ENCODE data around the gene SLC22A24.

DNA sequence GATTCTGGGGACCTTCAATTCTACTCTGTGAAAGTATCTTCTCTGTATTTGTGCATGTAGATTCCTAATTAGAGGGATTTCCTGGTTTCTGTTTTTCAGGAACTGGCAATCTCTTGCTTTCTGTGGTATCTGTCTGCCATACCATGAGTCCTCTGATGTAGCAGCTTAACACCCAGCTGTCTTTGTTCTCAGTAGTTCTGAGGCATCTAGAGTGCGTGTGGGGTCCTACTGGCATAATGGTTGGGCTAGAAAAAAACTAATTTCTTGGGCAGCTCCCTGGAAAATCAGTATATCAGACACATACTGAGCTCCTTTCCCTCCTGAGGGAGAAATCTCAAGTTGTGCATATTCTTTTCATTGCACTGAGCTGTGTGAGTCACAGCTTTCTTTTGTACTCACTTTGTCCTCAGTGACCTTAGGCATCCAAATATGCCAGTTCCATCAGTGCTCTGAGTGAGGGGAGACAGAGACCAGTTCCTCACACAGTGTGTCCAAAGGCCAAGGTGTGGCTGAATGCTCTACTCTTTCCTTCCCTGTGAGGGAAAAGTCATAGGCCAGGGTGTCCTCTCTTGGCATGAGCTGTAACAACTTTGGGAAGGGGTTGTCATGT is 35.5 kb upstream of the SLC22A24 start:
- TF ChIP-seq TAF1 (CRISPR knock-in tag; IDR thresholded peaks at IDR 0.05) (no peak), REPIN1 (CRISPR knock-in tag; IDR thresholded peaks at IDR 0.05; ENCODE audit: borderline replicate concordance, low read depth) (no peak), CBX2 (IDR thresholded peaks at IDR 0.05; ENCODE audit: low read depth, low read length) (no peak), CBX2 (CRISPR knock-in tag; IDR thresholded peaks at IDR 0.05; ENCODE audit: low read depth) (no peak), YY1 (IDR thresholded peaks at IDR 0.05; ENCODE audit: insufficient read depth, insufficient replicate concordance, low read depth, low read length) (no peak), HOXA7 (CRISPR knock-in tag; IDR thresholded peaks at IDR 0.05) (no peak), ZBTB7A (CRISPR knock-in tag; IDR thresholded peaks at IDR 0.05) (no peak)
- TF ChIP-seq, protein P1, sequence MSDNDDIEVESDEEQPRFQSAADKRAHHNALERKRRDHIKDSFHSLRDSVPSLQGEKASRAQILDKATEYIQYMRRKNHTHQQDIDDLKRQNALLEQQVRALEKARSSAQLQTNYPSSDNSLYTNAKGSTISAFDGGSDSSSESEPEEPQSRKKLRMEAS (IDR thresholded peaks at IDR 0.05), result no peak
- TF ChIP-seq, protein P2, sequence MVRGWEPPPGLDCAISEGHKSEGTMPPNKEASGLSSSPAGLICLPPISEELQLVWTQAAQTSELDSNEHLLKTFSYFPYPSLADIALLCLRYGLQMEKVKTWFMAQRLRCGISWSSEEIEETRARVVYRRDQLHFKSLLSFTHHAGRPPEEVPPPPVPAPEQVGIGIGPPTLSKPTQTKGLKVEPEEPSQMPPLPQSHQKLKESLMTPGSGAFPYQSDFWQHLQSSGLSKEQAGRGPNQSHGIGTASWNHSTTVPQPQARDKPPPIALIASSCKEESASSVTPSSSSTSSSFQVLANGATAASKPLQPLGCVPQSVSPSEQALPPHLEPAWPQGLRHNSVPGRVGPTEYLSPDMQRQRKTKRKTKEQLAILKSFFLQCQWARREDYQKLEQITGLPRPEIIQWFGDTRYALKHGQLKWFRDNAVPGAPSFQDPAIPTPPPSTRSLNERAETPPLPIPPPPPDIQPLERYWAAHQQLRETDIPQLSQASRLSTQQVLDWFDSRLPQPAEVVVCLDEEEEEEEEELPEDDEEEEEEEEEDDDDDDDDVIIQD (CRISPR knock-in tag; IDR thresholded peaks at IDR 0.05; ENCODE audit: low read depth), result no peak
- TF ChIP-seq, protein P3, sequence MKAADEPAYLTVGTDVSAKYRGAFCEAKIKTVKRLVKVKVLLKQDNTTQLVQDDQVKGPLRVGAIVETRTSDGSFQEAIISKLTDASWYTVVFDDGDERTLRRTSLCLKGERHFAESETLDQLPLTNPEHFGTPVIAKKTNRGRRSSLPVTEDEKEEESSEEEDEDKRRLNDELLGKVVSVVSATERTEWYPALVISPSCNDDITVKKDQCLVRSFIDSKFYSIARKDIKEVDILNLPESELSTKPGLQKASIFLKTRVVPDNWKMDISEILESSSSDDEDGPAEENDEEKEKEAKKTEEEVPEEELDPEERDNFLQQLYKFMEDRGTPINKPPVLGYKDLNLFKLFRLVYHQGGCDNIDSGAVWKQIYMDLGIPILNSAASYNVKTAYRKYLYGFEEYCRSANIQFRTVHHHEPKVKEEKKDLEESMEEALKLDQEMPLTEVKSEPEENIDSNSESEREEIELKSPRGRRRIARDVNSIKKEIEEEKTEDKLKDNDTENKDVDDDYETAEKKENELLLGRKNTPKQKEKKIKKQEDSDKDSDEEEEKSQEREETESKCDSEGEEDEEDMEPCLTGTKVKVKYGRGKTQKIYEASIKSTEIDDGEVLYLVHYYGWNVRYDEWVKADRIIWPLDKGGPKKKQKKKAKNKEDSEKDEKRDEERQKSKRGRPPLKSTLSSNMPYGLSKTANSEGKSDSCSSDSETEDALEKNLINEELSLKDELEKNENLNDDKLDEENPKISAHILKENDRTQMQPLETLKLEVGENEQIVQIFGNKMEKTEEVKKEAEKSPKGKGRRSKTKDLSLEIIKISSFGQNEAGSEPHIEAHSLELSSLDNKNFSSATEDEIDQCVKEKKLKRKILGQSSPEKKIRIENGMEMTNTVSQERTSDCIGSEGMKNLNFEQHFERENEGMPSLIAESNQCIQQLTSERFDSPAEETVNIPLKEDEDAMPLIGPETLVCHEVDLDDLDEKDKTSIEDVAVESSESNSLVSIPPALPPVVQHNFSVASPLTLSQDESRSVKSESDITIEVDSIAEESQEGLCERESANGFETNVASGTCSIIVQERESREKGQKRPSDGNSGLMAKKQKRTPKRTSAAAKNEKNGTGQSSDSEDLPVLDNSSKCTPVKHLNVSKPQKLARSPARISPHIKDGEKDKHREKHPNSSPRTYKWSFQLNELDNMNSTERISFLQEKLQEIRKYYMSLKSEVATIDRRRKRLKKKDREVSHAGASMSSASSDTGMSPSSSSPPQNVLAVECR (CRISPR knock-in tag; IDR thresholded peaks at IDR 0.05; ENCODE audit: borderline replicate concordance), result no peak
- TF ChIP-seq, protein P4, sequence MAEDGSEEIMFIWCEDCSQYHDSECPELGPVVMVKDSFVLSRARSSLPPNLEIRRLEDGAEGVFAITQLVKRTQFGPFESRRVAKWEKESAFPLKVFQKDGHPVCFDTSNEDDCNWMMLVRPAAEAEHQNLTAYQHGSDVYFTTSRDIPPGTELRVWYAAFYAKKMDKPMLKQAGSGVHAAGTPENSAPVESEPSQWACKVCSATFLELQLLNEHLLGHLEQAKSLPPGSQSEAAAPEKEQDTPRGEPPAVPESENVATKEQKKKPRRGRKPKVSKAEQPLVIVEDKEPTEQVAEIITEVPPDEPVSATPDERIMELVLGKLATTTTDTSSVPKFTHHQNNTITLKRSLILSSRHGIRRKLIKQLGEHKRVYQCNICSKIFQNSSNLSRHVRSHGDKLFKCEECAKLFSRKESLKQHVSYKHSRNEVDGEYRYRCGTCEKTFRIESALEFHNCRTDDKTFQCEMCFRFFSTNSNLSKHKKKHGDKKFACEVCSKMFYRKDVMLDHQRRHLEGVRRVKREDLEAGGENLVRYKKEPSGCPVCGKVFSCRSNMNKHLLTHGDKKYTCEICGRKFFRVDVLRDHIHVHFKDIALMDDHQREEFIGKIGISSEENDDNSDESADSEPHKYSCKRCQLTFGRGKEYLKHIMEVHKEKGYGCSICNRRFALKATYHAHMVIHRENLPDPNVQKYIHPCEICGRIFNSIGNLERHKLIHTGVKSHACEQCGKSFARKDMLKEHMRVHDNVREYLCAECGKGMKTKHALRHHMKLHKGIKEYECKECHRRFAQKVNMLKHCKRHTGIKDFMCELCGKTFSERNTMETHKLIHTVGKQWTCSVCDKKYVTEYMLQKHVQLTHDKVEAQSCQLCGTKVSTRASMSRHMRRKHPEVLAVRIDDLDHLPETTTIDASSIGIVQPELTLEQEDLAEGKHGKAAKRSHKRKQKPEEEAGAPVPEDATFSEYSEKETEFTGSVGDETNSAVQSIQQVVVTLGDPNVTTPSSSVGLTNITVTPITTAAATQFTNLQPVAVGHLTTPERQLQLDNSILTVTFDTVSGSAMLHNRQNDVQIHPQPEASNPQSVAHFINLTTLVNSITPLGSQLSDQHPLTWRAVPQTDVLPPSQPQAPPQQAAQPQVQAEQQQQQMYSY (CRISPR knock-in tag; IDR thresholded peaks at IDR 0.05), result no peak
